LNCaP clone FGC (cell line): Measurements from ENCODE around the gene BPIFB2.
"Not testable (repeated sequence)": the region's sequence is repeated elsewhere in the genome, so short reads cannot be mapped to it uniquely, and the experiment has no call there.

ENCODE experiments used
- DNase-seq: peaks from one replicate; pipeline ENCODE4 v3.0.0-alpha.2; 2011; ENCODE audit warnings: low read depth
- H3K4me3 ChIP-seq: 2 replicates; pipeline ENCODE4 v1.5.1; 2011; ENCODE audit warnings: mild to moderate bottlenecking, low read depth, low read length, control low read depth
- TF ChIP-seq, protein P1 (sequence below): IDR thresholded peaks from 2 replicates; pipeline ENCODE4 v1.5.1; 2012; ENCODE audit warnings: mild to moderate bottlenecking; ENCODE audit not compliant: control insufficient read depth, insufficient read depth; ENCODE audit errors: extremely low read depth

The BPIFB2 gene

GRCh38 chr20:32972181-32973076 lies 35.1 kb upstream of the BPIFB2 start:
- no peak for DNase-seq
- no peak overlapping the region for H3K4me3 ChIP-seq
- TF ChIP-seq, protein P1, sequence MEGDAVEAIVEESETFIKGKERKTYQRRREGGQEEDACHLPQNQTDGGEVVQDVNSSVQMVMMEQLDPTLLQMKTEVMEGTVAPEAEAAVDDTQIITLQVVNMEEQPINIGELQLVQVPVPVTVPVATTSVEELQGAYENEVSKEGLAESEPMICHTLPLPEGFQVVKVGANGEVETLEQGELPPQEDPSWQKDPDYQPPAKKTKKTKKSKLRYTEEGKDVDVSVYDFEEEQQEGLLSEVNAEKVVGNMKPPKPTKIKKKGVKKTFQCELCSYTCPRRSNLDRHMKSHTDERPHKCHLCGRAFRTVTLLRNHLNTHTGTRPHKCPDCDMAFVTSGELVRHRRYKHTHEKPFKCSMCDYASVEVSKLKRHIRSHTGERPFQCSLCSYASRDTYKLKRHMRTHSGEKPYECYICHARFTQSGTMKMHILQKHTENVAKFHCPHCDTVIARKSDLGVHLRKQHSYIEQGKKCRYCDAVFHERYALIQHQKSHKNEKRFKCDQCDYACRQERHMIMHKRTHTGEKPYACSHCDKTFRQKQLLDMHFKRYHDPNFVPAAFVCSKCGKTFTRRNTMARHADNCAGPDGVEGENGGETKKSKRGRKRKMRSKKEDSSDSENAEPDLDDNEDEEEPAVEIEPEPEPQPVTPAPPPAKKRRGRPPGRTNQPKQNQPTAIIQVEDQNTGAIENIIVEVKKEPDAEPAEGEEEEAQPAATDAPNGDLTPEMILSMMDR, result no peak

- TF ChIP-seq, protein P1, result no peak
- no peak overlapping the region for H3K4me3 ChIP-seq
- no peak for DNase-seq
Measured at GRCh38 chr20:32973077-32973717, 34.3 kb upstream of the BPIFB2 start.

DNA sequence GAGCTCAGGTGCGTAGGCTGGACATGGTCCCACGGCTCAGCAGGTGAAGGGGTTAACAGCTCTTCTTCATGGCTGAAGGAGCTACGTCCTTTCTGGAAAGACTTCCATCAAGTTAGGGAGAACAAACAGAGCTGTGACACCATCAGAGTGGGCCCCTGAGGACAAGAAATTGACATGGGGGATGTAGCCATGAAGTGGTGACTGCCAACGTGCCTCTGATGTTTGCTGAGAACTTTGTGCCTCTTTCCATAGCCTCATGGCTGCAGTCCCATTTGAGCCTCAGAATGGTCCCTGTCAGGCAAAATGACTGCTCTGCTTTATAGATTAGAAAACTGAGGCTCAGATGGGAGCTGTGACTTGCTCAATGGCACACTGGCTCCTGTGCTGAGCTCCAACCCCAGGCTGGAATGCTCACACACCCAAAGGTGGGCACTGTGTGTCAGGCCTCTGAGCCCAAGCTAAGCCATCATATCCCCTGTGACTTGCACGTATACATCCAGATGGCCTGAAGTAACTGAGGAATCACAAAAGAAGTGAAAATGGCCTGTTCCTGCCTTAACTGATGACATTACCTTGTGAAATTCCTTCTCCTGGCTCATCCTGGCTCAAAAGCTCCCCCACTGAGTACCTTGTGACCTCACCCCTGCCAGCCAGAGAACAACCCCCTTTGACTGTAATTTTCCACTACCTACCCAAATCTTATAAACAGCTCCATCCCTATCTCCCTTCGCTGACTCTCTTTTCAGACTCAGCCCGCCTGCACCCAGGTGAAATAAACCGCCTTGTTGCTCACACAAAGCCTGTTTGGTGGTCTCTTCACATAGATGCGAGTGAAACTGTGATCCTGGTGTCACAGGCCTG lies 33.1 kb upstream of the BPIFB2 start:
- not testable (repeated sequence) for H3K4me3 ChIP-seq, DNase-seq

DNA sequence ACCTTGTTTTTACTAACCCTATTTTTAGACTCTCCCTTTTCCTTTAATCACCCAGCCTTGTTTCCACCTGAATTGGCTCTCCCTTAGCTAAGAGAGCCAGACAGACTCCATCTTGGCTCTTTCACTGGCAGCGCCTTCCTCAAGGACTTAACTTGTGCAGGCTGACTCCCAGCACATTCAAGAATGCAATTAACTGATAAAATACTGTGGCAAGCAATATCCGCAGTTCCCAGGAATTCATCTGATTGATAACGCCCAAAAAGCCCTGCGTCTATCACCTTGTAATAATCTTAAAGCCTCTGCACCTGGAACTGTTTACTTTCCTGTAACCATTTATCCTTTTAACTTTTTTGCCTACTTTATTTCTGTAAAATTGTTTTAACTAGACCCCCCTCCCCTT lies 32.4 kb upstream of the BPIFB2 start:
- not testable (repeated sequence) for H3K4me3 ChIP-seq, DNase-seq

DNA sequence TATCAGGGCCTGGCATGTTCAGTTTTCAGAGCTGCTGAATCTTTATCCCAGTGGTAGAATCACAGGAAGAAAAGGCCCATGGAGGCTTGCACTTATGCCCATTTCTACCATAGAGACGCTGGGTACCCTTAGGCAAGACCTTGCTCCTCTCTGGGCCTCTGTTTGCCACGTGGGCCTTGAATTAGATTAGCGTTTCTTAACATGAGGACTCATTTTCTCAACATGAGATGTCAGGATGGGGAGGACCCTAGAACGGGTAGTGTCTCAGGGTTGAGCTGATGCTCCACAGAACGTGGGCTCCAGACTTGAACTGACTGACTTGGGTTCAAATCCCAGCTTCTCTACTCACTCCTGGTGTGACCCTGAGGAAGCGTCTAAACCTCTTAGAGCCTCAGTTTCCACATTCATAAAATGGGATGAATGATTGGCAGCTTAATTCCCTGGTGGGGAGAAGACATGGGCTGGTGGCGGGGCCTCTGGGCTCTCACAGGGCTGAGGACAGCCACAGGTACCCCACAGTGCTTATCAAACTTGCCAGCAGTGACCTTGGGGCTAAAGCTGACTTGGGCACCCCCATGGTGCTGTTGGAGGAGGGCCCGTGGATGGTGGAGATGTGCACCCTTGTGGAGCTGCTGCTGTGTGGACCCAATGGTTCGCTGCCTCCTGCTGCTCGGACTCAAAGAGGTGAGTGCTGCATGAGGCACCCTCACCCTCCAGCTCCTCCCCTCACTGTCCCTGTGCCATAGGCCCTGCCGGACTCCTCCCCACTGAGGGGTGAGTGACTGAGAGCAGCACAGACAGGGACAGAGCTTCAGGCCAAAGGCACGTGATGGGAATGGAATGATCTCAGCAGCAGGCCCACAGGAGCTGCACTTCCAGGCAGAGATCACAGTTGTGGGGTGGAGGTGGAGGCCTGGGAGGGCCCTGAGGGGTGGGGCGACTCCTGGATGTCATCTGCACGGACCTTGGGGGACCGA lies 31.5 kb upstream of the BPIFB2 start:
- DNase-seq, result no peak
- H3K4me3 ChIP-seq, result no peak overlapping the region
- TF ChIP-seq, protein P1, result no peak

- TF ChIP-seq, protein P1, result no peak
- DNase-seq, result no peak
- H3K4me3 ChIP-seq, result no peak overlapping the region
Measured at GRCh38 chr20:32976746-32977145, 30.8 kb upstream of the BPIFB2 start.

DNA sequence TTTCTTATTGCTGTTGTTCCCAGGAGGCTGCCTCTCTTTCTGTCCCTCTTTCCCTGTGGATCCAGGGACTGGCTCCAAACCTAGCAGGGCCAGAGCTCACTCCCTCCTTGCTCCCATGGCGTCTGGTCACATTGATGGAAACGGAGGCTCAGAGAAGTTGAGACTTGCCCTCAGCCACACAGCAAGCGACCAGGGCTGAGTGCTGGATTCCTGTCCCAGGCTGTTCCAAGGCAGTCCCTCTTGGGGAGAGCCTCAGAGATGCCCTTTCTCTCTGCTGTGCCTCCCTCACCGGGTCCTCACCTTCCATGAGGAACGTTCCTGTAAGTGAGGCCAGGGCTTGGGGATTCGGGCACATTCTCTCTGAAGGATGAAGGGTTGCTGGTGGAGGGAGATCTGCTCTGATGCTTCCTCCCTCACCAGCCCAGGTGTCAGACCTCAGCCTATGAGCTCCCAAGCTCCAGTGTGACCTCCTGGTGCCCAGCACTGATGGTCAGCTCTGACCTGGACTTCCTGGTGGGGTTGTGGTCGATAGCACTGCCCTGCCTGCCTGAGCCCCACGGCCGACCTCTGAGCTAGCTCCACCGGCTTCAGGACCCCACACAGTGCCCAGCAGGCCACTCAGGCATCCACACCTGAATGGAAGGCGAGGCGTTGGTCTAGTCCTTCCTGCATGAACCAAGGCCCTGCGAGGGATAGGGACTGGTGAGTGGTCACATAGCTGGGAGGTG lies 30.1 kb upstream of the BPIFB2 start:
- TF ChIP-seq, protein P1, result no peak
- H3K4me3 ChIP-seq, result no peak overlapping the region
- DNase-seq, result no peak
